ENCODE data around the gene DLST. TPM values are rescaled to one million over a fixed set of nuclear protein-coding genes. Genes with fewer than 3 reads are reported as not detected.

The DLST gene
- total RNA-seq, 1 experiment from 2014 or later = 112 TPM

GRCh38 chr14:74855945-74856344, 25.8 kb upstream of the DLST start:
- Mint-ChIP-seq H3K36me3 (no peaks in the 10 kb centered on the region), H3K27ac (no peak overlapping the region), H3K27me3 (ENCODE audit: low read depth) (no peaks in the 10 kb centered on the region), H3K9me3 (no peaks in the 10 kb centered on the region), H3K4me1 (no peaks in the 10 kb centered on the region), H3K4me3 (no peak overlapping the region)
- POLR2A ChIA-PET = no interaction called here
- no peak for ATAC-seq
- TF ChIP-seq ATF2 (CRISPR knock-in tag; IDR thresholded peaks at IDR 0.05; ENCODE audit: borderline replicate concordance, low read depth) (no peak), ZNF281 (CRISPR knock-in tag; IDR thresholded peaks at IDR 0.05) (no peak), ZNF425 (CRISPR knock-in tag; conservative IDR thresholded peaks at IDR 0.05) (no peak), FOXP1 (CRISPR knock-in tag; IDR thresholded peaks at IDR 0.05; ENCODE audit: borderline replicate concordance) (no peak)
- CTCF ChIA-PET = interaction anchor here (1.3 to 8.9 kb wide), 6 partner anchors 23 to 283 kb away, joined by 4 to 241 read pairs (median 6); partner anchors contain the start of gene RPS6KL1
- no peak for DNase-seq (ENCODE audit: low spot score)

GRCh38 chr14:74856366-74856765, 25.4 kb upstream of the DLST start:
- Mint-ChIP-seq H3K4me1 (peaks cover 3% of the 10 kb centered on the region; the same call in 1 of the 2 replicates), H3K27ac (no peak overlapping the region), H3K4me3 (no peak overlapping the region), H3K9me3 (no peaks in the 10 kb centered on the region), H3K36me3 (no peaks in the 10 kb centered on the region), H3K27me3 (ENCODE audit: low read depth) (no peaks in the 10 kb centered on the region)
- TF ChIP-seq ZNF396 (CRISPR knock-in tag; IDR thresholded peaks at IDR 0.05; ENCODE audit: borderline replicate concordance) (no peak), RORB (CRISPR knock-in tag; IDR thresholded peaks at IDR 0.05) (no peak), ATF6 (CRISPR knock-in tag; IDR thresholded peaks at IDR 0.05) (no peak), CDX4 (CRISPR knock-in tag; IDR thresholded peaks at IDR 0.05; ENCODE audit: borderline replicate concordance) (no peak)
- DNase-seq (ENCODE audit: low spot score) (no peak), ATAC-seq (no peak)
- ChIA-PET POLR2A (no interaction called here), CTCF (interaction anchor here (0.9 to 8.9 kb wide), 6 partner anchors 22 to 247 kb away, joined by 3 to 241 read pairs (median 6); partner anchors contain the start of genes DLST and RPS6KL1)

- H3K27ac Mint-ChIP-seq = no peak overlapping the region
- no peaks in the 10 kb centered on the region for H3K27me3 Mint-ChIP-seq (ENCODE audit: low read depth)
- ATAC-seq (no peak), DNase-seq (ENCODE audit: low spot score) (no peak)
- no peaks in the 10 kb centered on the region for H3K9me3 Mint-ChIP-seq
- no peak overlapping the region for H3K4me3 Mint-ChIP-seq
- peaks cover 3% of the 10 kb centered on the region; the same call in 1 of the 2 replicates for H3K4me1 Mint-ChIP-seq
- no peaks in the 10 kb centered on the region for H3K36me3 Mint-ChIP-seq
- TF ChIP-seq MXD4 (CRISPR knock-in tag; IDR thresholded peaks at IDR 0.05; ENCODE audit: borderline replicate concordance) = no peak
- CTCF ChIA-PET = interaction anchor here (1.4 to 8.9 kb wide), 3 partner anchors 21 to 206 kb away, joined by 3 to 241 read pairs (median 133); partner anchors contain the start of genes ACYP1, DLST and PROX2
- POLR2A ChIA-PET = no interaction called here
Measured at GRCh38 chr14:74858022-74858421, 23.7 kb upstream of the DLST start.
